AG20443 (cell line): ENCODE measurements around the gene GLI2.

Experiments
- DNase-seq: peaks from one replicate; pipeline ENCODE4 v3.0.0; 2012; ENCODE audit warnings: low spot score, mixed read lengths

Gene GLI2

DNA sequence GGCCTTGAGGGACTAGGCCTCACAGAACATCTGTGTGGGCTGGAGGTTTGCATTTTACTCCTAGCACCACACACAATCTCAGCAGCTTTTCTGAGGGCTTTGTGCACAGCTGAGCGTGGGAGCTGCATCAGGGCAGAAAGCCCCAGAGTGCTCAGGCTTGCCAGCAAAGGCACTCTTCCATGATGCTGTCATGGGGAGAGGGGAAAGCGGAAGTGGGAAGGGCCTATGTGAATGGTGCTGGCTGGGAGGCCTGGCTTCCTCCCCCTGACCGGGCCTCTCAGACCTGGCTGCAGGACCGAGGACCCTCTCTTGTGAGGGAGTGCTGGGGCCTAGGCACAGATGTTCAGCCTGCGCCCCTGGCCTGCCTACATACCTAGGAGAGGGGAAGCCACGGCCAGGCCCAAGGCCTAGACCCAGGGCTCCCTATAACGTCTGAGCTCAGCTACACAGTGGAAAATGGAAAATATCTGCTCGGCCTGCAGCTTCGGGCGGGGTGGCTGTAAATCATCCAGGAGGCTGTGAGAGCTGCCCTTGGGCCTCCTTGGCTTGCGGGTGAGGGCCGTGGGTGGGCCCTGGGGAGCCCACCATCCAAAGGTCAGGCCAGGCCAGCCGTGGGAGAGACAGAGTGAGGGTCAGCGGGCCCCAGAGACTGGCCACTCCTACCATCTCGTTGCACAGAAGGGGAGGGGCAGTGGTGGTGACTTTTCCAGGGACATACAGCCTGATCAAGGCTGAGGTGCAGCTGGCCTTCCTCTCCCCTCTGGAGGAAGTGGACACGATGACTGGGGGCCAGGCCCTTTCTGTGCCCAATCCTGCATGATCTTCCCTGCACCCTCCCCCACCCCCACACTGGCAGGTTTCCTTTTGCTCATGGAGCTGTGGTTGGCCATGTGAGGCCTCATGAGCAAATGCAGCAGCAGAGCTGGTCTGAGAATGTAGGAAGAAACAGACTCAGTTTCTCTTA is 22.8 kb downstream of the GLI2 start:
- DNase-seq: peak; percentile 86

GRCh38 chr2:120759543-120760331 is 24.1 kb downstream of the GLI2 start:
- DNase-seq: no peak

DNA sequence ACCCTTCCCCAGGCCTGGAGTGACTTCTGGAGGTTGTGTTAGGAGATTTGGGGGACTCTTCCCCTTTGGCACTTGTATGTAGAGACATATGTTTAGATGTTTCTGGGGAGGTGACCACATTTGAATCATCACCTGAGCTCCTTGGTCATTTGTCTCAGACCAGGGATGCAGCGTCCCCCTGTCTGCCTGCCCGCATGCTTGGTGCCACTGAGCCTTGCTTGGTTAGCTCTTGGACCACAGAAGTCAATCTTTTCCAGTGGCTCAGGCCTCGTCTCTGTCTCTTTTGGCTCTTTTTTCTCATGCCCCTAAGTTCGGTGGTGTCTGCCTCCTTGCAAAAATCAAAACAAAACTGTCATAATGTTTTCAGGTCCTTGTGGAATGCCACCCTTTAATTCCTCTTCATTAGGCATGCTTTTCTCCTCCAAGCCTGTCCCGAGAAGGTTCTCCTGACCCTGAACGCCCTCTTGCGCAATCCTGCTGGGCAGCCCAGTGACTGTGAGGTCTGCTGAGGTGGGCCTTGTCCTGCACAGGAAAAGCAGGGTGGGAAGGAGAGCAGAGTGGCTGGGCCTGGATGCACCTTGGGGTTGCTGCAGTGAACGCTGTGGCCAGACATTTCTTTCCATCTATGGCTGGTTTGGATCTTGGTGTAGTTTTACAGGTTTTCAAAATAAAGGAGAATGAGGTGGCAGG is 24.9 kb downstream of the GLI2 start:
- no peak for DNase-seq

GRCh38 chr2:120761164-120761861 is 25.6 kb downstream of the GLI2 start:
- no peak for DNase-seq

DNA sequence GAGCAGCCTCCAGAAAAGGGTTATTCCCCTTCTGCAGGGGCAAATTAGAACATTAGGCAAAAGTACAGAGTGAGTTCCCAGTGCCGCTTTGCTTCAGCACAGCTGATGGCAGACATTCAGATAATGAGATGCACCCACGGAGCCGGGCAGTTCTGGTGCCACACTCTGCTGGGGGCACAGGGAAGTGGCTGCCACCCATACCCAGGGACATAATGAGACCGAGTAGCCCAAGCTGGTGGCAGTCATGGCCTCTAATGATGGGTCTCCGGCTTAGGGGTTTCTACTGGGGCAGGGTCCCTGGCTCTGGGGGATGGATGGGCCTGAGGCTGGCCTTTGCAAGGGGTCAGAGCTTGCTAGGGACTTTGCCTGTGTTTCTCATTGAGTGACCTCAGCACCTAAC is 26.2 kb downstream of the GLI2 start:
- DNase-seq: no peak

DNA sequence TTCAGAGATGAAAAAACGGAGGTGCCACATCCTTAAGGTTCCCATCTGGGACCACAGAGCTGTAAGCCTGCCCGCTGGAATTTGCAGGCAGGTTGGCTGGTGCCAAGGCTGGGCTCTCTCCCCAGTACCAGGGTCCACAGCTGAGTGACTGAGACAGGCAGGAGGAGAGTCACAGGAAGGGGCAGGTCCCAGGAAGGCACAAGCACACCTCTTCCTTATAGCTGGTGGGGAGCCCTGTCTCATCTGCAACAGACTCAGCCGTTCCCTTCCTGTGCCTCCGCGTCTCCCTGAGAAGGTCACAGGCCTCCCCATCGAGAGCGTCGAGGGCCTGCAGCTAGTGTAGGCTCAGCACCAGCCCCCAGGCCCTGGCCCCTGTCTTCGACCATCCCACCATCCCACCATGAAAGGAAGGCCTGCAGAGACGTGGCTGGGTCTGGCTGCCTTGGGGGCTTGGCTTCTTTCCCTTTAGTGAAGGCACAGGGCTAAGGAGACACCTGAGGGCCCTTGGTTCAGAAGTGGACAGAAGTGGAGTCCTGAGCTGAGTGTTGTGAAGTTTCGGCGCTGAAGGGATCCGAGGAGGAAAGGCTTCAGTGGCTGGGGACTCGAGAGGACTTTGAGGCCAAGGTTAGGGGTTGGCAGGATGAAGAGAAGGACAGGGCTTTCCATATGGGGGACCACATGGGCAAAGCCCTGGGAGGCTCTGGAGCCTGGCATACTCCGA is 26.8 kb downstream of the GLI2 start:
- DNase-seq: no peak

GRCh38 chr2:120763508-120763907 is 27.8 kb downstream of the GLI2 start:
- DNase-seq: peak; percentile 70

- DNase-seq: no peak
These were observed 28.3 kb downstream of the GLI2 start for GRCh38 chr2:120763931-120764330.

DNA sequence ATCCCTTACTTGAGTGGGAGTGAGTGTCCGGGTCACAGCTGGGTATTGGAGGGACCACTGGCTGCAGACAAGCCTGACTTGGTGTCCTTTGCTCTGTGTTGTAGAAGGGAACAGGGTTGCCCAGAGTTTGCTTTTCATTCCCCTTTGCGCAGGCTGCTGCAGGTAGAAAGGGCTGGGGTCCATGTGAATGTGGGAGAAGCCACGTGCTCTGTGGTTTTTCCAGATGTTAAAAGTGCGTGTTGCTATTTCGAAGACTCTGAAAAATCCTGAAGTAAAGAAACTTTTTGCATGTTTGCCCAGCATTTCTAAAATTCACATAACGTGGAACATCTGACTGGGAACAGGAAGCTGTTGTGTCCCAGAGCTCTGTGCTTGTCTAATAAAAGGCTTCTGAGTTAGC is 28.8 kb downstream of the GLI2 start:
- no peak for DNase-seq

GRCh38 chr2:120764991-120765677 is 29.5 kb downstream of the GLI2 start:
- DNase-seq: no peak

DNA sequence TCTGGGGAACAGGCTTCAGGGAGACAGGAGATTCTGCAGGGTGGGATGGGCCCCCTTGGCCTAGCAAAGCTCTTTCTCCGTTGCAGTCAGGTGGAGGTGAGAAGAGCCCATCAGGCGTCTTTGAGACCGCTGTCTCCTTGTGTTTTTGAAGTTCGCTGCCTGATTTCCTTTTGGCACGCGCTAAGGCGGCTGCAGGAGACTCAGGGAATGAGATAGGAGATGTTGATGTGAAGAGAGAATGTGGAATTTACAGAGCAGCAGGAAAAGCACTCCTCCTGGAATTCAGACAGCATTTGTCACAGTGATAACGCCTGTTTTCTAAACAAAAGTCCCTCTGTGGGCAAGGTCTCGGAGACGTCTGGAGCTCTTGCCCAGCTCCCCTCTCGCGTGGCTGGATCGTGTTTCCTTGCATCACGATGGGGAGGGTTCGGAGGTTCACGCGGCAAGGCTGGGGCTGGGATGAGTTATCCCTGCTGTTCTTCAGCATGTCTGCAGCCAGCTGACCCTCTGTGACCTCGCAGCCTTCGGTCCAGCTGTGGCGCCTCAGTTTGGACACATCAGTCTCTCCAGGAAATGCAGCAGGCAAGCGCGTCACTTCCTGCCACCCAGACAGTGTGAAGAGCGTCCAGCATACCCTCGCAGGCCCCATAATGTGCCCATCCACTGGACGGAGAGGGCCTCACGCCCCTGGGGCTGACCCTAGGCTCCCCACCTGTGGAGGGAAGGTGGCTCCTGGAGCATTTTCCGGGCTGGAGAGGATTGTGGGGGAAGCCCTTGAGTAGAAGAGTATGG is 30.2 kb downstream of the GLI2 start:
- peak; percentile 87 for DNase-seq

DNA sequence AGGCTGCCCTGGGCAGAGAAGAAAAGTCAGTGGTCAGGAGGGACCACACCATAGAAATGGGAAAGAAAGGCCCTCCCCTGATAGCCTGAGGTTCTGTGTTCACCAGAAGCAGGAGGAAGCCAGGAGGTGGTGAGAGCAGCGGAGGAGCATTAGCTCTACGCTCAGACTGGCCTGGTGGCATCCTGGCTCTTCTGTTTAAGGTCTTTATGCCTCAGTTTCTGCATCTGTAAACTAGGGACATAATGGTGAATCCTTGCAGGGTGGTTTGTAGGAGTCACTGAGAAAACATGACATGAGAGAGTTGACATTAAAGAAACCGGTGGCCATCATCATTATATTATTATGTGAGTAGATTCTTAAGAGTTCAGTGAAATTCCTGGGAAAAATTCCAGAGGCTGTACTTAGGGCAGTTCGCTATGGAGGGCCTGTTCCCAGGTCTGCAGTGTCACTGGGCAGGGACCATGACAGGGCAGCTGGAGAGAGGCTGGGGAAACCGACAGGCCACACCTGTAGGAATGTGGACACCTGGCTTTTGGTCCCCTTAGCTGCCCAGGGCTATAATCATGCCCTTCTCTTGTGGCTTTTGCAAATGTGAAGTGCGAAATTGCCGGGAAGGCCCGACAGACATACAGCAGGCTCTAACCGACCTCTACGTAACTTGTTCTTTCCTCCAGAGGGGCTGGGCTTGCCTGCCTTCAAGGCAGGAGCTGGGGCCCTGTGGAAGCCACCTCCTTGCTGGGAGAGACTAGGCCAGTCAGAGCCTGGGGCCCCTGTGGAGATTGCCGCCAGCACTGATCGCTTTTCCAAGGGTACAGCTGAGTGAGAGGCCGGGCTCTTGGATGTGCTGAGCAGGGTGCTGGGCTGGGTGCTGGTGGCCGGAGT is 31.0 kb downstream of the GLI2 start:
- DNase-seq: no peak

DNA sequence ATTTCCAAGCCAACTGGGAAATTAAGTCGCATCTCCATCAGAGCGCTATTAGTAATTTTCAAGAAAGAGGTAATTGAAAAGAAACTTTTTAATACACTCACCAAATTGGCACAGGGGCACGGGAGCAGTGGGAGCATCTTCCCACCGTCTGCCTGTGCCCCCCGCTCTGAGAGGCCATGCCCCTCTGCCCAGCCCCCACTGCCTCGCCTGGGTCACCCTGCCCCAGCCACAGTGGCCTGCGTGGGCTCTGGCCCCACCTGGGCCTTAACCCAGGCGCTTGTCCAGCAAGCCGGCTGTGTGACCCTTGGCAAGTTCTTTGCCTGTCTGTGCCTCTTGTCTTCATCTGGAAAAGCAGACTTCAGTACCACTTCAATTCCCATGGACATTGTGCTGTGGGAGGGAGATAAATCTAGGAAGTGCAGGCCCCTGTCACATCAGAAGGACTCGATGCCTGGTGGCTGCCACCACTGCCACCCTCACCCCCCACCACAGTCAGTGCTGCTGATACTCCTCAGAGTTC is 31.9 kb downstream of the GLI2 start:
- DNase-seq: no peak

GRCh38 chr2:120768112-120769048 is 32.7 kb downstream of the GLI2 start:
- no peak for DNase-seq

GRCh38 chr2:120769076-120769786 is 33.6 kb downstream of the GLI2 start:
- DNase-seq: no peak

- no peak for DNase-seq
These were observed 34.1 kb downstream of the GLI2 start for GRCh38 chr2:120769787-120770120.

- DNase-seq: no peak
These were observed 34.5 kb downstream of the GLI2 start for GRCh38 chr2:120770176-120770575.
